Fibroblast of peridontal ligament (primary cell): Measurements from ENCODE around the gene ELL3.
"Not testable (repeated sequence)": the region's sequence is repeated elsewhere in the genome, so short reads cannot be mapped to it uniquely, and the experiment has no call there.

ENCODE experiments used
- DNase-seq: peaks from one replicate; pipeline ENCODE4 v3.0.0-alpha.2; 2010; ENCODE audit errors: extremely low read depth

Gene ELL3

GRCh38 chr15:43791993-43792760 lies 15.4 kb upstream of the ELL3 start, which contains the start of gene SERF2:
SERF2 (plus strand) TSS chr15:43792320; CDS start chr15:43792377, 57 bp downstream.
- peak; percentile 99 for DNase-seq

GRCh38 chr15:43789409-43789808 lies 12.6 kb upstream of the ELL3 start:
- no peak for DNase-seq

- DNase-seq = no peak
Observed at GRCh38 chr15:43779016-43779415, 2.2 kb upstream of the ELL3 start.

GRCh38 chr15:43777267-43777914 lies 625 bp upstream of the ELL3 start:
- DNase-seq = peak; percentile 71

GRCh38 chr15:43776101-43776717 lies 557 bp downstream of the ELL3 start:
- DNase-seq = no peak

- DNase-seq = peak; percentile 15
Observed at GRCh38 chr15:43775411-43775965, 1.3 kb downstream of the ELL3 start.

GRCh38 chr15:43774062-43774461 lies 2.7 kb downstream of the ELL3 start:
- no peak for DNase-seq

- DNase-seq = no peak
Observed at GRCh38 chr15:43772624-43773023, 4.1 kb downstream of the ELL3 start.

- DNase-seq = peak; percentile 11
Observed at GRCh38 chr15:43771816-43772215, 5.0 kb downstream of the ELL3 start.

- peak; percentile 75 for DNase-seq
Observed at GRCh38 chr15:43769584-43770228, 7.1 kb downstream of the ELL3 start.

GRCh38 chr15:43763819-43764446 lies 12.8 kb downstream of the ELL3 start:
- peak; percentile 25 for DNase-seq

- peak; percentile 60 for DNase-seq
Observed at GRCh38 chr15:43762824-43763223, 13.9 kb downstream of the ELL3 start.

GRCh38 chr15:43751885-43752284 lies 24.9 kb downstream of the ELL3 start:
- DNase-seq = no peak

- DNase-seq = no peak
Observed at GRCh38 chr15:43749690-43750345, 26.9 kb downstream of the ELL3 start.

- DNase-seq = peak; percentile 35
Observed at GRCh38 chr15:43748376-43748775, 28.4 kb downstream of the ELL3 start.

- DNase-seq = peak; percentile 36
Observed at GRCh38 chr15:43746903-43747309, 29.9 kb downstream of the ELL3 start.

- peak; percentile 83 for DNase-seq
Observed at GRCh38 chr15:43746245-43746902, 30.4 kb downstream of the ELL3 start, which contains the start of gene PDIA3. PDIA3 (plus strand) TSS chr15:43746438; CDS start chr15:43746540, 102 bp downstream.

GRCh38 chr15:43735416-43735815 lies 41.4 kb downstream of the ELL3 start:
- no peak for DNase-seq

- DNase-seq = peak; percentile 54
Observed at GRCh38 chr15:43728053-43728725, 48.6 kb downstream of the ELL3 start.

GRCh38 chr15:43726306-43726705 lies 50.5 kb downstream of the ELL3 start:
- not testable (repeated sequence) for DNase-seq
